Sigmoid colon (tissue), 4 donors: Measurements from ENCODE around the gene SMTNL2.

Source experiments
- CTCF ChIP-seq, 4 experiments: fragments of 450-650 bp in 3 of 4; fragments of 200-600 bp in 1 of 4; IDR thresholded peaks; one replicate each; pipeline ENCODE4 v1.5.1; 2016 to 2019; ENCODE audit warnings: antibody characterized with exemption in 4 of 4, mild to moderate bottlenecking in 3 of 4, moderate library complexity in 2 of 4
- EP300 ChIP-seq, 4 donors: sonication (generic); formaldehyde crosslinking; IDR thresholded peaks; one replicate each; pipeline ENCODE4 v1.6.1; 2017; ENCODE audit warnings: antibody characterized with exemption in 4 of 4
- POLR2A ChIP-seq, 2 donors: fragments of 450-650 bp; IDR thresholded peaks; one replicate each; pipeline ENCODE4 v1.6.1; 2016; ENCODE audit warnings: antibody characterized with exemption in 2 of 2, mild to moderate bottlenecking in 2 of 2, moderate library complexity in 2 of 2
- POLR2AphosphoS5 ChIP-seq, 4 donors: sonication (generic); formaldehyde crosslinking; IDR thresholded peaks; one replicate each; pipeline ENCODE4 v1.6.1; 2017; ENCODE audit warnings: antibody characterized with exemption in 4 of 4

- TF ChIP-seq CTCF (IDR thresholded peaks at IDR 0.05) (no peak), POLR2A (IDR thresholded peaks at IDR 0.05) (no peak), POLR2AphosphoS5 (IDR thresholded peaks at IDR 0.05) (no peak), EP300 (IDR thresholded peaks at IDR 0.05) (no peak)
Observed at GRCh38 chr17:4617090-4617489, 32.8 kb downstream of the SMTNL2 start.
